ENCODE results near the gene WDR20.

WDR20 gene

GRCh38 chr14:102139286-102140026 is at the start of gene WDR20:
WDR20 (plus strand) TSS chr14:102139897; CDS start chr14:102139924, 27 bp downstream.
- peaks cover 44% of the 10 kb centered on the region for H3K79me2 ChIP-seq (ENCODE audit: insufficient read depth, low read depth)

GRCh38 chr14:102090713-102091112 is 49.0 kb upstream of the WDR20 start:
- TF ChIP-seq CTCF (conservative IDR thresholded peaks at IDR 0.05; ENCODE audit: low read depth, low read length): no peak
- no peak overlapping the region for H2AFZ ChIP-seq (ENCODE audit: low read depth)
- no peak overlapping the region for H3K4me3 ChIP-seq (IDR thresholded peaks at IDR 0.05; ENCODE audit: insufficient read depth, low read depth, low read length)
- H4K20me1 ChIP-seq (ENCODE audit: insufficient read depth): 0 out of 2 replicates have a peak, but pooled peaks cover 6% of the 10 kb centered on the region
- H3K27me3 ChIP-seq (ENCODE audit: insufficient read depth, low read depth): no peaks in the 10 kb centered on the region
- no peak overlapping the region for H3K4me2 ChIP-seq
- H3K79me2 ChIP-seq (ENCODE audit: insufficient read depth, low read depth): peaks cover 7% of the 10 kb centered on the region
- H3K9ac ChIP-seq: no peak overlapping the region
- peaks cover 6% of the 10 kb centered on the region for H3K4me1 ChIP-seq (ENCODE audit: low read depth, poor library complexity, severe bottlenecking)
- 0 out of 2 replicates have a peak, but pooled peaks cover under 1% of the 10 kb centered on the region for H3K36me3 ChIP-seq (ENCODE audit: insufficient read depth)
- no peak overlapping the region for H3K27ac ChIP-seq

More at GRCh38 chr14:102139286-102140026, at the start of gene WDR20:
- Histone ChIP-seq H3K4me2 (peak within 1 kb of the TSS; percentile 91), H3K36me3 (ENCODE audit: insufficient read depth) (no peaks in the 10 kb centered on the region), H3K27me3 (ENCODE audit: insufficient read depth, low read depth) (no peaks in the 10 kb centered on the region), H3K4me3 (IDR thresholded peaks at IDR 0.05; ENCODE audit: insufficient read depth, low read depth, low read length) (peak within 1 kb of the TSS; percentile 28), H3K27ac (peak within 1 kb of the TSS; percentile 42), H3K9ac (peak within 1 kb of the TSS; percentile 75), H3K4me1 (ENCODE audit: low read depth, poor library complexity, severe bottlenecking) (peaks cover 23% of the 10 kb centered on the region), H2AFZ (ENCODE audit: low read depth) (peak within 1 kb of the TSS; percentile 80), H4K20me1 (ENCODE audit: insufficient read depth) (no peaks in the 10 kb centered on the region; the same call in 1 of the 2 replicates)
- no peak for TF ChIP-seq CTCF (conservative IDR thresholded peaks at IDR 0.05; ENCODE audit: low read depth, low read length)

GRCh38 chr14:102092806-102093205 is 46.9 kb upstream of the WDR20 start:
- Histone ChIP-seq H4K20me1 (ENCODE audit: insufficient read depth) (no peaks in the 10 kb centered on the region), H3K9ac (no peak overlapping the region), H3K27ac (no peak overlapping the region), H3K4me1 (ENCODE audit: low read depth, poor library complexity, severe bottlenecking) (peaks cover 13% of the 10 kb centered on the region), H3K4me2 (no peak overlapping the region), H2AFZ (ENCODE audit: low read depth) (no peak overlapping the region), H3K36me3 (ENCODE audit: insufficient read depth) (no peaks in the 10 kb centered on the region), H3K79me2 (ENCODE audit: insufficient read depth, low read depth) (no peaks in the 10 kb centered on the region), H3K4me3 (IDR thresholded peaks at IDR 0.05; ENCODE audit: insufficient read depth, low read depth, low read length) (no peak overlapping the region), H3K27me3 (ENCODE audit: insufficient read depth, low read depth) (no peaks in the 10 kb centered on the region)
- no peak for TF ChIP-seq CTCF (conservative IDR thresholded peaks at IDR 0.05; ENCODE audit: low read depth, low read length)

GRCh38 chr14:102094101-102094500 is 45.6 kb upstream of the WDR20 start:
- Histone ChIP-seq H3K27ac (no peak overlapping the region), H3K27me3 (ENCODE audit: insufficient read depth, low read depth) (no peaks in the 10 kb centered on the region), H3K4me2 (no peak overlapping the region), H2AFZ (ENCODE audit: low read depth) (no peak overlapping the region), H3K36me3 (ENCODE audit: insufficient read depth) (no peaks in the 10 kb centered on the region), H3K79me2 (ENCODE audit: insufficient read depth, low read depth) (no peaks in the 10 kb centered on the region), H4K20me1 (ENCODE audit: insufficient read depth) (no peaks in the 10 kb centered on the region), H3K9ac (no peak overlapping the region), H3K4me3 (IDR thresholded peaks at IDR 0.05; ENCODE audit: insufficient read depth, low read depth, low read length) (no peak overlapping the region), H3K4me1 (ENCODE audit: low read depth, poor library complexity, severe bottlenecking) (peaks cover 9% of the 10 kb centered on the region)
- TF ChIP-seq CTCF (conservative IDR thresholded peaks at IDR 0.05; ENCODE audit: low read depth, low read length): no peak

All from KMS-11 (cell line).